Stimulated activated CD4-positive, alpha-beta T cell treated with anti-CD3 and anti-CD28 coated beads, Interleukin-12 subunit alpha, Interleukin-12 subunit beta, amount 100 ng/mL, for 48 hours (primary cell): ENCODE measurements around the gene VASP.
A peak's percentile ranks its signal among the peaks of the same experiment; 100 is the strongest.

Experiments
- DNase-seq, 3 donors: peaks; one replicate each; pipeline ENCODE4 v3.0.0-alpha.2; 2020; ENCODE audit warnings: low read depth in 2 of 3, low spot score in 1 of 3

VASP gene

GRCh38 chr19:45506989-45507871, at the start of gene VASP:
TSS of gene VASP (plus strand) at chr19:45507479. CDS start at chr19:45507772, 293 bp downstream.
- DNase-seq, result peak; percentile 87 to 89 (median 88)

GRCh38 chr19:45457776-45458175, 49.5 kb upstream of the VASP start:
- no peak for DNase-seq

GRCh38 chr19:45460807-45461347, 46.4 kb upstream of the VASP start:
- no peak for DNase-seq

GRCh38 chr19:45462174-45462573, 45.1 kb upstream of the VASP start:
- DNase-seq, result no peak

DNA sequence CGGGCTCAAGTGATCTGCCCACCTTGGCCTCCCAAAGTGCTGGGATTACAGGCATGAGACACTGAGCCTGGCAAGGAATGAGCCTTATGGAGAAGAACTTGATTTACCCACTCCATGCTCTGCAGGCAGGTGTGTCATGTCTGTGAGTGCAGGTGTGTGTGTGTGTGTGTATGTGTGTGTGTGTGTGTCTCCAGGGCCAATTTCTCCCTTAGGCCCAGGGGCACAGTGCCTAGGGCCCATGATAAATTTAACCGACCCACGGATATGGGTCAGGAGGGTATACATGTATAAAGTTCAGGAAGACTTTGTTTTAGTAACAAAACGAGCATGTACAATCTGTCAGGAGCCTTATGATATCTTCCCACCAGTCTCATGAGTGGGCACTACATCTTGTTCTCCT, 44.0 kb upstream of the VASP start:
- DNase-seq, result no peak

GRCh38 chr19:45464274-45464673, 43.0 kb upstream of the VASP start:
- DNase-seq, result no peak

DNA sequence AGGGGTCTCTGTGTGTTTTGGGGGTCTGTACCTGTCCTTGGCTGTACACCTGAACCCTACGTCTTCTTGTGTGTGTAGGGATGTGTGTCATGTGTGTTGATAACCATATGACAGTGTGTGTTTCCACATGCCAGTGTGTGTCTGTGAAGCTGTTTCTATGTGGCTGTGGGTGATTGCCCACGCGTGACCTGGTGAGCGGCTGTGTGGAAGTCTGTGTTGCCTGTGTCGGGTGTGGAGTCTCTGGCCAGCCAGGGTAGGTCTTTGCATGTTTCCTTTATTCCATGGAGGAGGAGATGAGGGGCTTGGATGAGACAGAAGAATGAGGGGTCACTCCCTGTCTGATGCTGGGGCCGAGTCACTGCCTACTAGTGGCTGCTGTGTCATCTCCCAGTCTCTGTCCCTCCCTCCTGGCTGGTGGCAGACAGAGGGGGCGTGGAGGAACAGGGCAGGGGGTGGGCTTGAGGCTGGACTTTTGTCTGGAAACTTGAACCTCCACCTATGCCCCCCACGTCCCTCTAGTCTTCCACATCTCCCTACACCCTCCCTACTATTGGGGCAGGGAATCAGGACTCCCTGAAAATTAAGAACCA, 42.3 kb upstream of the VASP start:
- DNase-seq, result no peak

- DNase-seq, result no peak
Measured at GRCh38 chr19:45467115-45467455, 40.2 kb upstream of the VASP start.

DNA sequence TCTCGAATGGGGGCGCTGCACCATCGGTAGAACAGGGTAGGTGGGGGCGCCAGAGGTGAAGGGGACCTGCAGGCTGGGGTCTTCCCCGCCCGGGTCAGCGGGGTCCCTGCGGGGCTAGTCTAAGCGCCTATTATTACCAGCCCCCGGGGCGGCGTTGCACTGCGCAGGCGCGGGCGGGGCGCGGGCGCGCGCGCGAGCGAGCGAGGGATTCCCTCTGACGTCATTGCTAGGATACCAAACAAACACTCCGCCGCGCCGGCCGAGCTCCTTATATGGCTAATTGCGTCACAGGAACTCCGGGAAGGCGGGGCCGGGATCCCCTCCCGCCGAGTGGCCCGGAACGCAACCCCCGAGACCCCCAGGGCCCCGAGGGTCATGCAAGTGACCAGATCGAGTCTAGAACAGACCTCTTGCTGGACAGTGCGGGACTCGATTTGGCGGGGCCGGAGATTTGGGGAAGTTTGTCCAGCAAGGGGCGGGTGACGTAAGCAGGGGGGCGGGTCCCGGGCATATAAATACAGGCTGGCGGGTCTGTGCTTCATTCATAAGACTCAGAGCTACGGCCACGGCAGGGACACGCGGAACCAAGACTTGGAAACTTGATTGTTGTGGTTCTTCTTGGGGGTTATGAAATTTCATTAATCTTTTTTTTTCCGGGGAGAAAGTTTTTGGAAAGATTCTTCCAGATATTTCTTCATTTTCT, 39.7 kb upstream of the VASP start, which contains the start of gene FOSB:
Gene FOSB, plus strand, starts transcription at position 541 of the 703 bp plus-strand sequence. CDS start 591 bp downstream, outside the sequence.
- peak; percentile 89 for DNase-seq

DNA sequence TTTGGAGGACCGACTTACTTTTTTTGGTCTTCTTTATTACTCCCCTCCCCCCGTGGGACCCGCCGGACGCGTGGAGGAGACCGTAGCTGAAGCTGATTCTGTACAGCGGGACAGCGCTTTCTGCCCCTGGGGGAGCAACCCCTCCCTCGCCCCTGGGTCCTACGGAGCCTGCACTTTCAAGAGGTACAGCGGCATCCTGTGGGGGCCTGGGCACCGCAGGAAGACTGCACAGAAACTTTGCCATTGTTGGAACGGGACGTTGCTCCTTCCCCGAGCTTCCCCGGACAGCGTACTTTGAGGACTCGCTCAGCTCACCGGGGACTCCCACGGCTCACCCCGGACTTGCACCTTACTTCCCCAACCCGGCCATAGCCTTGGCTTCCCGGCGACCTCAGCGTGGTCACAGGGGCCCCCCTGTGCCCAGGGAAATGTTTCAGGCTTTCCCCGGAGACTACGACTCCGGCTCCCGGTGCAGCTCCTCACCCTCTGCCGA, 39.1 kb upstream of the VASP start:
- no peak for DNase-seq

DNA sequence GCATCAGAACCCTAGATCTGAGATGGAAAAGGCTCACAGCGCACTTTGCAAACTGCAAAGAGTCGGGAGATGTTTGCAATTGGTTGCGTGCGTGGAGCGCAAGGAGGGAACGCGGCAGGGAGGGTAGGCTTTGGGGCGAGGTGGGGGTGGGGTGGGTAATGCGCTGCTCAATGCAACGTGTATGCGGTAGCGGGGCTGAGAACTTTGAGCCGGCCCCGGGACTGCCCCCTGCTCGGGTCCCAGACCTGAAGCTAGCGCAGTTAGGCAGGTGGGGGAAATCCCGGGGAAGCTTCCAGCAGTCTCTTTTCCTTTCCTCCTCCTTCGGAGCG, 38.5 kb upstream of the VASP start:
- no peak for DNase-seq

- peak; percentile 90 to 93 (median 91) for DNase-seq
Measured at GRCh38 chr19:45469132-45469944, 37.9 kb upstream of the VASP start.

- no peak for DNase-seq
Measured at GRCh38 chr19:45469945-45470761, 37.1 kb upstream of the VASP start.

GRCh38 chr19:45470762-45471081, 36.6 kb upstream of the VASP start:
- no peak for DNase-seq

- no peak for DNase-seq
Measured at GRCh38 chr19:45471111-45471930, 36.0 kb upstream of the VASP start.

GRCh38 chr19:45471931-45472562, 35.2 kb upstream of the VASP start:
- no peak for DNase-seq

GRCh38 chr19:45472563-45473366, 34.5 kb upstream of the VASP start:
- DNase-seq, result no peak

DNA sequence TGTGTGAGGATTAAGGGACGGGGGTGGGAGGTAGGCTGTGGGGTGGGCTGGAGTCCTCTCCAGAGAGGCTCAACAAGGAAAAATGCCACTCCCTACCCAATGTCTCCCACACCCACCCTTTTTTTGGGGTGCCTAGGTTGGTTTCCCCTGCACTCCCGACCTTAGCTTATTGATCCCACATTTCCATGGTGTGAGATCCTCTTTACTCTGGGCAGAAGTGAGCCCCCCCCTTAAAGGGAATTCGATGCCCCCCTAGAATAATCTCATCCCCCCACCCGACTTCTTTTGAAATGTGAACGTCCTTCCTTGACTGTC, 34.0 kb upstream of the VASP start:
- no peak for DNase-seq
